Stimulated activated CD8-positive, alpha-beta memory T cell treated with anti-CD3 and anti-CD28 coated beads, Interleukin-2, amount 100 ng/mL, for 48 hours (primary cell): Measurements from ENCODE around the gene PACSIN3.
A peak's percentile ranks its signal among the peaks of the same experiment; 100 is the strongest.

Experiments
- DNase-seq, 2 donors: peaks; one replicate each; pipeline ENCODE4 v3.0.0-alpha.2; 2020; ENCODE audit warnings: low read depth in 2 of 2

Gene PACSIN3

GRCh38 chr11:47152953-47153950 is 33.0 kb downstream of the PACSIN3 start:
- DNase-seq, result peak; percentile 21 to 43

DNA sequence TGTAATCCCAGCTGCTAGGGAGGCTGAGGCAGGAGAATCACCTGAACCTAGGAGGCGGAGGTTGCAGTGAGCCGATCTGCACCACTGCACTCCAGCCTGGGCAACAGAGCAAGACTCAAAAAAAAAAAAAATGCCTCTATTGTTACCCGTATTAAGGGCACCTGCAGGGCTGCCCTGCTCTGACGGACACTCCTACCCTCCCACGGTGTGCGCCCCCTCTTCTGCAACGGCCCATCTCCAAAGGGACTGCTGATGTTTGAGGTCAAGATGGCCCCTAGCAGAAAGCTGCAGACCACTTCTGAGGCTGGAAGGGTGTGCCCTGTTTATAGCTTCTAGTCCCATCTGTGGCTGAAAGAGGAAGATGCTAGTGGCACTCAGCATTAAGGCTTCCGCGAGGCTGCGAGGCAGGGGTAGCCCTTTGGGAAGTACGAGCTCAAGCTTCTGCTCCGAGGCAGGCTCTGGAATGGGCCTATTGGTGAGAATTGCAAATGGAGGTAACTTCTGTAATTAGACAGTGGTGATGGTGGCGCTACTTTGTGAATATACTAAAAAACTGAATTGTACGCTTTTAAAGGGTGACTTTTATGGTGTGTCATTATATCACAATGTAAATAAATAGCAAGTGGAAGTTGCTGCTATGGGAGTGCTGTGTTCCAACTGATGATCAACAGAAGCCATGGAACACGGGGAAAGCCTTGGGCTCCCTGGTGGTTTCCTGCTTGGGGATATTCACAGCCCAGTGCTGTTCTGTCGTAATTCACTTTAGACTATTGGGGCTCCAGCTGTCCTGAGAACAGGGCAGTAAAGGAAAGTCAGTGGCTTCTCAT is 33.9 kb downstream of the PACSIN3 start:
- DNase-seq, result no peak

- no peak for DNase-seq
These were observed 36.5 kb downstream of the PACSIN3 start for GRCh38 chr11:47149782-47150181.

GRCh38 chr11:47148903-47149531 is 37.2 kb downstream of the PACSIN3 start:
- no peak for DNase-seq

DNA sequence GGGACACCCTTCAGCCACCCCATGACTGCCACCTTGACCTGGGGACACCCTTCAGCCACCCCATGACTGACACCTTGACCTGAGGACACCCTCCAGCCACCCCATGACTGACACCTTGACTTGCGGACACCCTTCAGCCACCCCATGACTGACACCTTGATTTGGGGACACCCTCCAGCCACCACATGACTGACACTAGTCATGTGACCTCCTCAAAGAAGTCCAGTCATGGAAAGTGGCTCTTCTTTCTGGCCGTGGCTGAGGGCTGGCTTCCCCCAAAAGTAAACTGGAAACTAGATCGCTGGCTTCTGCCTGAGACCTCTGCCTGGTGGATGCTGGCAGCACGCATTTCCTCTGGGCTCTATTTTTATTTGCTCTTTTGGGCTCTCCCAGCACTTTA is 38.0 kb downstream of the PACSIN3 start:
- no peak for DNase-seq

DNA sequence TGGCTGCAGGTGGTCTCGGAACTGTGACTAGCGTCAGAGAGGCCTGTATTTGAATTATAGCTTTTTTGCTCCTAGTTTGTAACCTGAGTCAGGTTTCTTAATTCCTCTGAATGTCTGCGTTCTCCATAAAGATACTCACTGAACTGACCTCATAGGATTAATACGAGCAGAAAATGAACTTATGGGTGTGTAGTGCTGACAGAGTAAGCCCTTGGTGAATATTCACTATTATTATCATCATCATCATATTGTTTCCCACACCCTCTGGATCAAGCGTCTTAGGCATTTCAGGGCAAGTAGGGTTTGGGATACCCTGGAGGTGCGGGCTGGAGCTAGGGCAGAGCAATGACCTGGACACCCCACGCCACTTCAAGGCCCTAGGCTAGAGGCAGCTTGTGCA is 38.6 kb downstream of the PACSIN3 start:
- no peak for DNase-seq

DNA sequence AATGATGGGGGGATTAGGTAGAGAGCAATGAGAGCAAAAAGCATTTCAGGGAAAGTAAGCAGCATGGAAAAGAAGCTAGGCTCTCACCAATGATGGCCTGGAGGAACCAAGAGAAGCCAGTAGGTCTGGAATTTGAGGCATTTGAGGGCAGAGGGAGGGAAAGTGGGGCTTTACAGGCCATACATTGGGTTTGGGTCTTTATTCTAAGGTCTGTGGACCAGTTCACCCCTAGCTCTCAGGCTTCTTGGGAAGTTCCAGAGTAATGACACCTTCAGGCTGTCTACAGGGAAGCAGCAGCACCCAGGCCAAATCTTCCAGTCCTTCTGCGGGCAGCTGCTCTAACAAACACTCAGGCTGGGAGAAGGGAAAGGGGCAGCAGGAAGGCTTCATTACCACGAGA is 39.0 kb downstream of the PACSIN3 start:
- no peak for DNase-seq

DNA sequence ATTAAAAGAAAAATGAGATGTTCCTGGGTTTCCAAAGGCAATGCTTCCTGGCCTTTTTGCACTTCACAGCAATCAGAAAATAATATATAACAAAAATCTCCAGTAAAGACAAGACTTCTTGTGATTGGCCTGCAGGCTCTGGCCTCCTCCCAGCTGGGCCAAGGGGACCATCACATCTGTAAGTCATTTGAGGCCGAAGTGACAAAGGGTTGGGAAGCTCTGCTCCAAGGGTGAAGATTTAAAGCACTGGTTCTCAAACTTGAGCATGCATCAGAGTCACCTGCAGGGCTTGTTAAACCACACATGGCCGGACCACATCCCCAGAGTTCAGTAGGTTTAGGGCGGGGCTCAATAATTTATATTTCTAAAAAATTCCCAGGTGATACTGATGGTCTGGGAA is 41.7 kb downstream of the PACSIN3 start:
- DNase-seq, result no peak

DNA sequence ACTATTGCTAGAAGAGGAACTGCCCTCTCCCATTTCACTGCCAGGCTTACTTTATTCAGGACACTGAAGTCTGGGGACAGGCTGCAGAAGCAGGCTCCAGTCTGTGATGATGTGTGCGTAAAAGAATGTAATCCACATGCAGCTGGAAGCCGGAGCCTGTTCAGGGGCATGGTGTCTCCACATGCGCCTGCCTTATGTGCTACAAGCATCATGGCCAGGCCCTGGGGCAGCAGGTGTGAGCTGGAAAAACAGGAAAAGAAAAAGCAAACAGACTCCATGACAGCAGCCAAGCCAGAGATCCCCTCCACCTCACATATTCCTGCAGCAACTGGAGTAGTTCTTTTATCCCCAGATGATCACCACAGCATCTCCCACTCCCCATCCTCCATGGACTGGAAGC is 42.9 kb downstream of the PACSIN3 start:
- DNase-seq, result no peak

GRCh38 chr11:47139878-47140277 is 46.4 kb downstream of the PACSIN3 start:
- no peak for DNase-seq

DNA sequence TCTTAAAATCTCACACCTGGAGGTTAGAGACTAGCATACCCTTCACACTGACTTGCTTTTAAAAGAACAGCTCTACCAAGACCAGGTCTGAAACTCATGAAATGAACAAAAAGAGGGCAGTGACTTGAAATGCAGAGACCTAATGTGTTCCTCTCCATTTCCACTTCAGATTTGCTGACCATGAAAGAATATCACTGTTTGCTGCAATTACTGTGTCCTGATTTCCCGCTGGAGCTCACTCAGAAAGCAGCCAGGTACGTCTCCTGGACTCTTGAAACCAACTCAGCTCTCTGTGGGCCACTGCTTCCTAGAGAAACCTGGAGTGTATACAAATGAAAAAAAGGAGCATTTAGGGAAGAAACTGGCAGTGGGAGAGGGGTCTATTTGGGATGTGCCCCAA is 48.8 kb downstream of the PACSIN3 start:
- no peak for DNase-seq

DNA sequence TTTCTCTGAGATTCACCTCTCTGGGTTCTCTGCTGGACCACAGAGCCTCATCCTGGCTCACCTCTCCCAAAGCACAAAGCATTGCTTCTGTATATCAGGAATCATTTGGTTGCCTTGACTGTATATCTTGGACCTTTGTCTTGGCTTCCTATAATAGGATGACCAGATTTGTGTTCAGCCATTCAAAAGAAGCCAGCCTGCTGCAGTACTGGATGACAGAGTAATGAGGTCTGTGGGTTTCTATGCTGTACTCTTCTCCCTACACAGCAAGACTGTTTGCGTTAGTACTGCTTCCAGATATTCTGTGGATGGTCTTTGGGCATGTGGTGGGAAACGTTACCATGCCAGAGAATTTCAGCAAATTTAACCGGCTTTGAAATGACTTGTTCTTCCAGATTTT is 49.3 kb downstream of the PACSIN3 start:
- no peak for DNase-seq

DNA sequence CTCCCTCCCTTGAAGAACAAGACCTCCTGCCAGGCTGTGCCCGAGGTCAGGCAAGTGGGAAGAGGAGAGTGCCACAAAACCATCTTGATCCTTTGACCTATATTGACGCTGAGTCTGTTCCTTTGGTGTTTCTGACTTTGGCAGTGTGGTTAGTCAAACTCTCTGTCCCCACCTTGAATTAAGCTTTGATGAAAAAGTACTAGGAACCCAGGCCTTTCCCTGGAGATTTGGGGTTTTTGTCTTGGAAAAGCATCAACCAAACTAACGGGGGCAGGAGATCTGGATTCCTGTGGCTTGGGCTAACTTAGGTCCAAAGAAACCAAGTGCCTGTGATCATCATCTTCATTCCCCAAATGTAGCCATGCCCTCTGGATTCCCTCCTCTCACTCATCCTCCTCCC is 49.9 kb downstream of the PACSIN3 start:
- DNase-seq, result no peak

GRCh38 chr11:47132981-47133380 is 53.3 kb downstream of the PACSIN3 start:
- DNase-seq, result no peak

DNA sequence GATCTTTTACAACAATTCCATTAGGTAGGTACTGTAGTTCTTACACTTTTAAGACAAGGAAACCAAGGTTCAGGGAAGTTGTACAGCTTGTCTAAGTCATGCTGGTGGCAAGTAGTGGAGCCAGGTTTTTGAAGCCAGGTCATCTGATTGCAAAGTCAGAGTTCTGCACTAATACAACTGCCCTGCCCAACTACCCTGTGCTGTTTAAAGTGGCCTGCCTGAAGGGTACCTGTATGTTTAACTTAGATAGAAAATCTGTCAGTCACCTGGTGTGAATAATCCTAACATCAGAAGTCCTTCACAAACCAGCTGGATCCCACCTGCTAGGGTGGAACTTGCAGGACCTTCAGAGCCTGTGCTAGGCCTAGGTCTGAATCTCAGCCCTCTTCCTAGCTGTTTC is 53.7 kb downstream of the PACSIN3 start:
- no peak for DNase-seq

DNA sequence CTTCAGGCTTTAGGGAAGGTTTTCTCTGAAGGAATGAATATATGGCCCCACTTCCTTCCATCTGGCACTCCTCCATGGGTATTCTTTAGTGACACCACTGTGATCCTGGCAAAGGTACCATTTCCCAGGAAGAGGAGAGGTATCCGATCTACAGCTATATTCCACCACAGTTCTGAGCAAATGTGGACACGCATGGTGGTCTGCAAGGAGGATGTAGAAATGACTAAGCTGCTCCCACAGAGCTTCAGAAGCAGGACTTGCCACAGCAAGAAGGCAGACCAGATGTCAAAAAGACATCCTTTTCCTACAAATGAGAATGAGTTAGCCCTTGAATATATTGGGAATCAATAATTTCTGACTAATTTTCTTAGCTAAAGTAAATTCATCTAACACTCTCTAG is 55.1 kb downstream of the PACSIN3 start:
- no peak for DNase-seq

DNA sequence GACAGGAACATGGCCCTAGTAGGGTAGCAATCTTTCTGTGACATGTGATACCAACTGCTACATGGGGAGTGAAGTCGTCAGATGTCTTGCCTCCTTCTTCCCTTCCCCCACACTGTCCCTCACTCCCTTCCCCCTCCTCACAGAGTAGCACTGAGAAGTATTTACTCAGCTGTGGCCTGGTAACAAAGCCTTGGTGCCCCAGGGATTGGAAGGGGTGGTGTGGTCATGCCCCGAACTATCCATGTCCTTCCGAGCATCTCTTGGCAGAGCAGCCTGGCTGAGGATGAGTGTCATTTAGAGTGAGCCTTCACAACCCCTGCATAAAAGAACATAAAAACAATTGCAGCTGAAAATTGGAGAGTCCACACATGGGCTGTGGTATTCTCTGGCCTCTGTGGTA is 55.7 kb downstream of the PACSIN3 start:
- DNase-seq, result no peak
